Neuronal stem cell (in vitro differentiated cells): Measurements from ENCODE around the gene PCCA.
"Not testable (repeated sequence)": the region's sequence is repeated elsewhere in the genome, so short reads cannot be mapped to it uniquely, and the experiment has no call there.

Experiments
- DNase-seq: peaks from one replicate; pipeline ENCODE4 v3.0.0-alpha.2; 2013; ENCODE audit warnings: low spot score
- H2AFZ ChIP-seq: one replicate; pipeline ENCODE4 v1.6.1; 2013; ENCODE audit warnings: mild to moderate bottlenecking, low read length, inconsistent platforms
- H2AK5ac ChIP-seq: 2 replicates; pipeline ENCODE4 v1.6.1; 2013; ENCODE audit warnings: low read depth, mild to moderate bottlenecking, inconsistent platforms, low read length, moderate library complexity, mixed read lengths
- H2BK120ac ChIP-seq: 2 replicates; pipeline ENCODE4 v1.6.1; 2013; ENCODE audit warnings: low read depth, mild to moderate bottlenecking, inconsistent platforms, low read length, moderate library complexity, mixed read lengths
- H2BK12ac ChIP-seq: one replicate; pipeline ENCODE4 v1.6.1; 2013; ENCODE audit warnings: low read length, inconsistent platforms
- H2BK15ac ChIP-seq: 2 replicates; pipeline ENCODE4 v1.6.1; 2013; ENCODE audit warnings: mild to moderate bottlenecking, low read length, inconsistent platforms, mixed read lengths
- H2BK5ac ChIP-seq: one replicate; pipeline ENCODE4 v1.6.1; 2013; ENCODE audit warnings: inconsistent platforms, mild to moderate bottlenecking, low read length, moderate library complexity
- H3K14ac ChIP-seq: one replicate; pipeline ENCODE4 v1.6.1; 2013; ENCODE audit warnings: low read length, inconsistent platforms
- H3K18ac ChIP-seq: 2 replicates; pipeline ENCODE4 v1.6.1; 2013; ENCODE audit warnings: low read length, inconsistent platforms
- H3K23ac ChIP-seq: 2 replicates; pipeline ENCODE4 v1.6.1; 2013; ENCODE audit warnings: low read depth, mild to moderate bottlenecking, mixed read lengths, low read length, inconsistent platforms; ENCODE audit not compliant: poor library complexity
- H3K27ac ChIP-seq: replicated peaks from 3 replicates; pipeline ENCODE4 v1.5.1; 2013; ENCODE audit warnings: low read length, inconsistent platforms
- H3K27me3 ChIP-seq, 3 experiments: 2 replicates each; pipeline ENCODE4 v1.6.1; 2013; ENCODE audit warnings: low read length in 3 of 3, mild to moderate bottlenecking in 2 of 3, inconsistent platforms in 1 of 3, low read depth in 1 of 3, mixed read lengths in 1 of 3, moderate library complexity in 1 of 3; ENCODE audit not compliant: control insufficient read depth in 3 of 3, insufficient read depth in 3 of 3
- H3K36me3 ChIP-seq, 2 donors: replicated peaks in 1 of 2; 2 replicates each; pipeline ENCODE4 v1.6.1; 2013; ENCODE audit warnings: low read length in 2 of 2; ENCODE audit not compliant: control insufficient read depth in 2 of 2, insufficient read depth in 2 of 2
- H3K4ac ChIP-seq: 2 replicates; pipeline ENCODE4 v1.6.1; 2013; ENCODE audit warnings: inconsistent platforms, mild to moderate bottlenecking, low read length, moderate library complexity
- H3K4me1 ChIP-seq, 2 donors: 1 replicate in 1 of 2; 2 replicates in 1 of 2; pipeline ENCODE4 v1.6.1; 2013; ENCODE audit warnings: low read length in 2 of 2, low read depth in 1 of 2; ENCODE audit not compliant: control insufficient read depth in 2 of 2, insufficient read depth in 1 of 2
- H3K4me2 ChIP-seq: one replicate; pipeline ENCODE4 v1.6.1; 2013; ENCODE audit warnings: mild to moderate bottlenecking, low read length, inconsistent platforms; ENCODE audit not compliant: insufficient read depth, poor library complexity, severe bottlenecking
- H3K4me3 ChIP-seq, 2 donors: 2 replicates each; pipeline ENCODE4 v1.5.1; 2013; ENCODE audit warnings: low read length in 2 of 2, mild to moderate bottlenecking in 2 of 2, inconsistent platforms in 1 of 2, moderate library complexity in 1 of 2
- H3K79me1 ChIP-seq: one replicate; pipeline ENCODE4 v1.6.1; 2013; ENCODE audit warnings: low read depth, mild to moderate bottlenecking, inconsistent platforms, low read length, moderate library complexity
- H3K9ac ChIP-seq: one replicate; pipeline ENCODE4 v1.6.1; 2013; ENCODE audit warnings: mild to moderate bottlenecking, low read depth, low read length, inconsistent platforms; ENCODE audit not compliant: poor library complexity
- H3K9me3 ChIP-seq, 2 donors: replicated peaks in 1 of 2; 2 replicates each; pipeline versions ENCODE3 to v1.6.1; 2013; ENCODE audit warnings: low read length in 2 of 2, mild to moderate bottlenecking in 2 of 2, inconsistent platforms in 1 of 2, low read depth in 1 of 2, mixed read lengths in 1 of 2, moderate library complexity in 1 of 2; ENCODE audit not compliant: control insufficient read depth in 2 of 2, insufficient read depth in 1 of 2
- H4K8ac ChIP-seq: one replicate; pipeline ENCODE4 v1.6.1; 2013; ENCODE audit warnings: low read depth, mild to moderate bottlenecking, inconsistent platforms, low read length, moderate library complexity
- H4K91ac ChIP-seq: one replicate; pipeline ENCODE4 v1.6.1; 2013; ENCODE audit warnings: low read length, low read depth, mild to moderate bottlenecking, inconsistent platforms; ENCODE audit not compliant: poor library complexity
- WGBS, 2 donors: extraction: QIAGEN DNeasy Blood & Tissue Kit; methylation state at CpG; one replicate each; pipeline ENCODE4 v1.1.7; 2013; ENCODE audit warnings: missing lambda C conversion rate in 2 of 2, mixed read lengths in 1 of 2; ENCODE audit not compliant: insufficient read length in 2 of 2, insufficient replicate concordance in 1 of 2; ENCODE audit errors: extremely low coverage in 2 of 2; 5-methylcytosine and 5-hydroxymethylcytosine counted together

PCCA gene

DNA sequence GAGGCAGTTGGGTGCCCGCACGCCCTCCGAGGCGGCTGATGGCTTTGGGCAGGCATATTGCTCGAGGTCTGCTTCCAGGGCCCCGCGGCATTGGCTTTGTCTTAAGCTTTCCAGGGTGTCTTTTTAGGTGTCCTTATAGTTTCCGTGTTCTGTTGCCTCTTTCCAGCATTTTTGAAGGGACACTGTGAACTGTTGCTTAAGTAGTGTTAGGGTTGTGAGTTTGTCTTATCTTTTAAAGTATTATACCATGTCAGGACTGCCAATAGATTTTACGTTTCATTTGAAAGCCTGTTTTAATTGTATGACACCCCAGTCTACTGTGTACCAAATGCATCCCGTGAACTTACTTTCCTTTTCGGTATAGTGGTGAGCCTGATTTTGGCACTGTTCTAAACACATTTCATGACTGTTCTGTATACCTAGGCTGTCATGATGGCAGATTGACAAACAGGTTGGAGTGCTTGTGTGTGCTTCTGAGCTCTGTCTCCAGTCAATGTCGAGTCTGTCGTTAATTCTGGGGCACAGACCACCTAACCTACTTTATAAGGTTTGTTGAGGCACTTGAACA lies 656 bp downstream of the PCCA start:
- Histone ChIP-seq H2BK12ac (no peak overlapping the region), H2AFZ (peak overlapping the region; percentile 90), H2BK5ac (peak overlapping the region; percentile 93), H3K23ac (peak overlapping the region; percentile 75), H3K4me2 (peak overlapping the region; percentile 59), H2BK120ac (peak overlapping the region; percentile 82), H2AK5ac (peak overlapping the region; percentile 38), H4K91ac (no peak overlapping the region), H3K14ac (peak overlapping the region; percentile 57), H3K9me3 (no peaks in the 10 kb centered on the region), H3K79me1 (no peaks in the 10 kb centered on the region), H3K4me3 (peak overlapping the region; percentile 93 to 96), H3K27ac (no peak overlapping the region), H3K27me3 (no peaks in the 10 kb centered on the region), H3K9ac (peak overlapping the region; percentile 97), H3K4ac (peak overlapping the region; percentile 10), H3K18ac (peak overlapping the region; percentile 97), H4K8ac (no peak overlapping the region), H2BK15ac (peak overlapping the region; percentile 99), H3K4me1 (peaks cover 8 to 15% of the 10 kb centered on the region in 2 donors), H3K36me3 (peaks cover 3 to 22% of the 10 kb centered on the region in 2 donors)
- WGBS, 2 donors = no CpG with 5 or more reads among the region's 13 CpGs
- DNase-seq = no peak

GRCh38 chr13:100090861-100091260 lies 2.0 kb downstream of the PCCA start:
- Histone ChIP-seq H2BK12ac (no peak overlapping the region), H3K27ac (no peak overlapping the region), H4K91ac (no peak overlapping the region), H4K8ac (no peak overlapping the region), H3K14ac (no peak overlapping the region), H3K23ac (no peak overlapping the region), H2BK5ac (no peak overlapping the region), H3K4me2 (no peak overlapping the region), H3K4ac (no peak overlapping the region), H2BK15ac (no peak overlapping the region), H3K9ac (no peak overlapping the region), H2BK120ac (no peak overlapping the region), H3K9me3 (peaks cover 4 to 8% of the 10 kb centered on the region in 2 donors), H3K4me3 (no peak overlapping the region), H3K4me1 (peaks cover 8 to 15% of the 10 kb centered on the region in 2 donors), H2AFZ (no peak overlapping the region), H2AK5ac (no peak overlapping the region), H3K18ac (no peak overlapping the region), H3K36me3 (peaks cover 3 to 16% of the 10 kb centered on the region in 2 donors), H3K27me3 (no peaks in the 10 kb centered on the region), H3K79me1 (peaks cover 1% of the 10 kb centered on the region)
- no peak for DNase-seq
- WGBS, 2 donors = no CpG with 5 or more reads among the region's 1 CpG

DNA sequence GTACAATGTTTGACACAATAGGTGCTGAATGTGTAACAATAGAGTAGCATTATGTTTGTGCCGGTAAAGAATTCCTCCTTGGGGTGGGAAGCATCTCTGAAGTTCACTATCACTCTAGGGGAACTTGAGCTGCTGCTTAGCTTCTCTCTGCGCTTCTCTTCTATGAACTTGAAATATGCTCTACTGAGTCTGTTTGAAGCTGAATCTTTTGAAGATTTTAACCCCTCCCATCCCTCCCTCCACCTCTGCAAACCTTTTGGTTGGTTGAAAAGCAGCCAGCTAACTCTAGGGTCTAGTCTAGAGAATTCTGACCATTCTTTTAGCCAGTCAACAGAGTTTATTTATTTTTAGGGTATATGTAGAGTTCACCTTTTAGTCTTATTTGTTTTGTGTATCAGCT lies 2.5 kb downstream of the PCCA start:
- Histone ChIP-seq H3K27me3 (no peaks in the 10 kb centered on the region), H3K9ac (no peak overlapping the region), H3K14ac (no peak overlapping the region), H3K18ac (no peak overlapping the region), H2BK120ac (no peak overlapping the region), H3K27ac (no peak overlapping the region), H2BK15ac (no peak overlapping the region), H2BK5ac (no peak overlapping the region), H3K4me2 (no peak overlapping the region), H3K4me3 (no peak overlapping the region), H3K36me3 (peaks cover 0 to 11% of the 10 kb centered on the region in 2 donors), H4K91ac (no peak overlapping the region), H2BK12ac (no peak overlapping the region), H3K9me3 (peaks cover 4 to 8% of the 10 kb centered on the region in 2 donors), H2AFZ (no peak overlapping the region), H3K4me1 (peaks cover 8 to 15% of the 10 kb centered on the region in 2 donors), H4K8ac (no peak overlapping the region), H3K4ac (no peak overlapping the region), H3K79me1 (peaks cover 1% of the 10 kb centered on the region), H2AK5ac (no peak overlapping the region), H3K23ac (no peak overlapping the region)
- no CpG with 5 or more reads among the region's 2 CpGs for WGBS, 2 donors
- no peak for DNase-seq

GRCh38 chr13:100092273-100092672 lies 3.4 kb downstream of the PCCA start:
- not testable (repeated sequence) for H3K27me3 ChIP-seq, H2BK15ac ChIP-seq, H3K4me1 ChIP-seq, H3K36me3 ChIP-seq, H3K4me2 ChIP-seq, H3K23ac ChIP-seq, H3K27ac ChIP-seq, H3K18ac ChIP-seq, H3K9ac ChIP-seq, H3K4me3 ChIP-seq, H4K8ac ChIP-seq, H3K14ac ChIP-seq, H2BK120ac ChIP-seq, H2AK5ac ChIP-seq, H3K4ac ChIP-seq, H3K79me1 ChIP-seq, H2BK5ac ChIP-seq, DNase-seq, H3K9me3 ChIP-seq, H4K91ac ChIP-seq, H2AFZ ChIP-seq, H2BK12ac ChIP-seq
- WGBS, 2 donors = no CpG with 5 or more reads among the region's 2 CpGs
